Endothelial cell of umbilical vein (primary cell): Measurements from ENCODE around the gene MGAT4B.

ENCODE experiments used
- JUN ChIP-seq: IDR thresholded peaks from 2 replicates; pipeline ENCODE4 v1.6.1; 2011; ENCODE audit warnings: borderline replicate concordance, low read depth; ENCODE audit not compliant: insufficient read length, insufficient read depth
- MYC ChIP-seq: IDR thresholded peaks from one replicate; pipeline ENCODE4 v1.6.1; 2011; ENCODE audit warnings: mild to moderate bottlenecking, low read depth, low read length
- POLR2A ChIP-seq: IDR thresholded peaks from 2 replicates; pipeline ENCODE4 v1.6.1; 2012; ENCODE audit warnings: low read depth, mild to moderate bottlenecking, control low read depth, low read length
- POLR2AphosphoS5 ChIP-seq: IDR thresholded peaks from 2 replicates; pipeline ENCODE4 v1.6.1; 2012; ENCODE audit warnings: low read depth, mild to moderate bottlenecking, control low read depth, low read length, moderate library complexity; ENCODE audit not compliant: insufficient read depth
- TF ChIP-seq, protein P1 (sequence below), 2 donors: IDR thresholded peaks; 1 replicate in 1 of 2; 2 replicates in 1 of 2; pipeline ENCODE4 v1.5.1; 2011; ENCODE audit warnings: low read length in 2 of 2, mild to moderate bottlenecking in 2 of 2, moderate library complexity in 2 of 2, control low read depth in 1 of 2, inconsistent platforms in 1 of 2, low read depth in 1 of 2; ENCODE audit not compliant: insufficient read depth in 1 of 2; ENCODE audit errors: extremely low read depth in 1 of 2

DNA sequence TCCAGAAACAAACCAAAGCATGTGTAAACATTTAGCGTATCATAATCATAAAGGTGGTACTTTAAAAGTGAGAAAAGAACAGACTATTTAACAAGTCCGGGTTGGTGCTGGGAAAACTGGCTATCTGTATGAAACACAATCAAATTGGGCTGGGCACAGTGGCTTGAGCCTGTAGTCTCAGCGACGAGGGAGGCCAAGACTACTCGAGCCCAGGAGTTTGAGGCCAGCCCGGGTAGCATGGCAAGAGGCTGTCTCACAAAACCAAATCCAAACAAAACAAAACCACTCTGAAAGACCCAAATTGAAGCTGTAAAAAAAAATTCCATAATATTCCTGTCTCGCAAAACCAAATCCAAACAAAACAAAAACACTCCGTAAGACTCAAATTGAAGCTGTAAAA lies 47.7 kb upstream of the MGAT4B start:
- TF ChIP-seq MYC (no peak), POLR2A (no peak), JUN (no peak), POLR2AphosphoS5 (no peak)
- TF ChIP-seq, protein P1, sequence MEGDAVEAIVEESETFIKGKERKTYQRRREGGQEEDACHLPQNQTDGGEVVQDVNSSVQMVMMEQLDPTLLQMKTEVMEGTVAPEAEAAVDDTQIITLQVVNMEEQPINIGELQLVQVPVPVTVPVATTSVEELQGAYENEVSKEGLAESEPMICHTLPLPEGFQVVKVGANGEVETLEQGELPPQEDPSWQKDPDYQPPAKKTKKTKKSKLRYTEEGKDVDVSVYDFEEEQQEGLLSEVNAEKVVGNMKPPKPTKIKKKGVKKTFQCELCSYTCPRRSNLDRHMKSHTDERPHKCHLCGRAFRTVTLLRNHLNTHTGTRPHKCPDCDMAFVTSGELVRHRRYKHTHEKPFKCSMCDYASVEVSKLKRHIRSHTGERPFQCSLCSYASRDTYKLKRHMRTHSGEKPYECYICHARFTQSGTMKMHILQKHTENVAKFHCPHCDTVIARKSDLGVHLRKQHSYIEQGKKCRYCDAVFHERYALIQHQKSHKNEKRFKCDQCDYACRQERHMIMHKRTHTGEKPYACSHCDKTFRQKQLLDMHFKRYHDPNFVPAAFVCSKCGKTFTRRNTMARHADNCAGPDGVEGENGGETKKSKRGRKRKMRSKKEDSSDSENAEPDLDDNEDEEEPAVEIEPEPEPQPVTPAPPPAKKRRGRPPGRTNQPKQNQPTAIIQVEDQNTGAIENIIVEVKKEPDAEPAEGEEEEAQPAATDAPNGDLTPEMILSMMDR (IDR thresholded peaks at IDR 0.05; ENCODE audit: extremely low read depth in 1 of 2, insufficient read depth in 1 of 2, low read depth in 1 of 2, low read length in 2 of 2), result no peak
